K562 (cell line): ENCODE results near the gene NR1D1. TPM values are rescaled to one million over a fixed set of nuclear protein-coding genes. Genes with fewer than 3 reads are reported as not detected.

Source experiments
- CEBPG ChIP-seq, 3 experiments: fragments of 200-800 bp in 1 of 3; sonication (Bioruptor generic) in 1 of 3; sonication (generic) in 1 of 3; formaldehyde crosslinking in 1 of 3; IDR thresholded peaks in 2 of 3; conservative IDR thresholded peaks in 1 of 3; 2 replicates each; pipeline versions ENCODE4 v1.6.1 to v1.8.0; 2016 to 2022; ENCODE audit warnings: missing compliant biosample characterization in 2 of 3, missing genetic modification characterization in 2 of 3, mild to moderate bottlenecking in 1 of 3, missing genetic modification reagents in 1 of 3
- CTBP1 ChIP-seq: fragments of 450-650 bp; IDR thresholded peaks from 2 replicates; pipeline ENCODE4 v1.6.1; 2016; ENCODE audit warnings: borderline replicate concordance
- EGR1 ChIP-seq: fragments of 450-650 bp; conservative IDR thresholded peaks from 2 replicates; pipeline ENCODE4 v1.6.1; 2017; ENCODE audit warnings: mild to moderate bottlenecking
- ETS1 ChIP-seq: conservative IDR thresholded peaks from 2 replicates; pipeline ENCODE4 v1.6.1; 2011; ENCODE audit warnings: low read depth, mild to moderate bottlenecking, low read length; ENCODE audit not compliant: control insufficient read depth
- MEIS2 ChIP-seq: fragments of 450-650 bp; IDR thresholded peaks from 2 replicates; pipeline ENCODE4 v1.6.1; 2014; ENCODE audit warnings: mild to moderate bottlenecking; ENCODE audit not compliant: partially characterized antibody
- NFIC ChIP-seq: fragments of 450-650 bp; IDR thresholded peaks from 2 replicates; pipeline ENCODE4 v1.6.1; 2017; ENCODE audit warnings: mild to moderate bottlenecking, inconsistent platforms
- POLR2A ChIP-seq: fragments of 450-650 bp; conservative IDR thresholded peaks from 2 replicates; pipeline ENCODE4 v1.6.1; 2016
- POLR2AphosphoS5 ChIP-seq: IDR thresholded peaks from 2 replicates; pipeline ENCODE4 v1.6.1; 2011; ENCODE audit warnings: mild to moderate bottlenecking, low read depth, low read length, moderate library complexity; ENCODE audit not compliant: control insufficient read depth, insufficient read depth
- POLR2H ChIP-seq: IDR thresholded peaks from 2 replicates; pipeline ENCODE4 v1.6.1; 2016; ENCODE audit warnings: missing genetic modification characterization, low read depth, mild to moderate bottlenecking, control low read depth, missing compliant biosample characterization, moderate library complexity
- TAL1 ChIP-seq: fragments of 450-650 bp; IDR thresholded peaks from 2 replicates; pipeline ENCODE4 v1.6.1; 2016; ENCODE audit warnings: mild to moderate bottlenecking
- U2AF2 ChIP-seq: fragments of 200-400 bp; formaldehyde crosslinking; optimal IDR thresholded peaks from 2 replicates; pipeline ENCODE3; 2017; ENCODE audit warnings: low read depth, mild to moderate bottlenecking, low read length
- YY1 ChIP-seq, 3 experiments: IDR thresholded peaks; 2 replicates each; pipeline ENCODE4 v1.6.1; 2011; ENCODE audit warnings: low read length in 2 of 3, mild to moderate bottlenecking in 2 of 3, moderate library complexity in 2 of 3, borderline replicate concordance in 1 of 3, control low read depth in 1 of 3, low read depth in 1 of 3; ENCODE audit not compliant: insufficient read depth in 3 of 3, insufficient replicate concordance in 2 of 3, control insufficient read depth in 1 of 3, insufficient read length in 1 of 3; ENCODE audit errors: extremely low read depth in 1 of 3
- ZBTB9 ChIP-seq: fragments of 450-650 bp; formaldehyde crosslinking; IDR thresholded peaks from 2 replicates; pipeline ENCODE4 v1.4.0; 2020; ENCODE audit warnings: mild to moderate bottlenecking, moderate library complexity
- ZFP91 ChIP-seq: sonication (generic); formaldehyde crosslinking; IDR thresholded peaks from 2 replicates; pipeline ENCODE4 v1.8.0; 2022; ENCODE audit warnings: mild to moderate bottlenecking, missing genetic modification reagents
- ZNF639 ChIP-seq, 2 experiments: fragments of 200-800 bp in 1 of 2; sonication (Bioruptor generic) in 1 of 2; sonication (generic) in 1 of 2; formaldehyde crosslinking in 1 of 2; IDR thresholded peaks in 1 of 2; conservative IDR thresholded peaks in 1 of 2; 2 replicates each; pipeline versions ENCODE4 v1.5.0 to v1.6.1; 2016 to 2020; ENCODE audit warnings: missing compliant biosample characterization in 1 of 2, missing genetic modification characterization in 1 of 2, missing genetic modification reagents in 1 of 2
- ZNF740 ChIP-seq, 3 experiments: fragments of 200-800 bp in 1 of 3; sonication (Bioruptor generic) in 1 of 3; sonication (generic) in 1 of 3; formaldehyde crosslinking in 1 of 3; IDR thresholded peaks; 2 replicates each; pipeline versions ENCODE4 v1.6.1 to v1.8.0; 2016 to 2022; ENCODE audit warnings: mild to moderate bottlenecking in 2 of 3, missing compliant biosample characterization in 2 of 3, missing genetic modification characterization in 2 of 3, missing genetic modification reagents in 1 of 3
- polyA plus RNA-seq, 8 experiments: library from polyadenylated mRNA; depleted of rRNA in 4 of 8; stranded (reverse) in 5 of 8; unstranded in 3 of 8; fragments of >200 nt; fragmentation: Nextera tagmentation in 2 of 8; fragmentation: Illumina TruSeq in 1 of 8; extraction: Ambion mirVana in 2 of 8; extraction: Trizol in 1 of 8; gene quantifications; 2 replicates each; pipeline versions ENCODE4 v1.2.1 to v1.2.3, GENCODE V29; 2011 to 2014; ENCODE audit warnings: inconsistent platforms in 1 of 8, missing spikeins in 1 of 8
- total RNA-seq, 7 experiments: library from RNA; depleted of rRNA in 6 of 7; stranded (reverse); fragments of >200 nt in 6 of 7; fragmentation: Illumina TruSeq in 2 of 7; extraction: Trizol in 2 of 7; gene quantifications; 2 replicates each; pipeline versions ENCODE4 v1.2.1 to v1.2.3, GENCODE V29; 2011 to 2021; ENCODE audit warnings: low replicate concordance in 1 of 7

Gene NR1D1
- total and polyA plus RNA-seq, 9 of the 15 experiments (the other 6 are each of a cell fraction or from before 2014, with no cell fraction given): 0.25 to 7.7 (median 0.65) TPM

- peak in 1 of 2 experiments; percentile 93; a peak in 2 of 4 replicates for TF ChIP-seq ZNF639 (CRISPR knock-in tag; conservative IDR thresholded peaks at IDR 0.05 in 1 of 2, IDR thresholded peaks at IDR 0.05 in 1 of 2)
- 0 out of 2 replicates have a peak, but pooled peaks have one; percentile 23 for TF ChIP-seq ZBTB9
- peak; percentile 81 for TF ChIP-seq ZFP91 (CRISPR knock-in tag)
- TF ChIP-seq POLR2AphosphoS5: peak; percentile 49
- 0 out of 2 replicates have a peak, but pooled peaks have one; percentile 6 for TF ChIP-seq ETS1
- peak; percentile 36; the same call in 1 of the 2 replicates for TF ChIP-seq CTBP1
- peak; percentile 63 for TF ChIP-seq NFIC
- TF ChIP-seq YY1 (IDR thresholded peaks at IDR 0.05; ENCODE audit: borderline replicate concordance in 1 of 3, control insufficient read depth in 1 of 3, extremely low read depth in 1 of 3, insufficient read depth in 3 of 3, insufficient read length in 1 of 3, insufficient replicate concordance in 2 of 3, low read depth in 1 of 3, low read length in 2 of 3): peak in 1 of 3 experiments; percentile 47
- peak; percentile 73; the same call in 1 of the 2 replicates for TF ChIP-seq POLR2H (tag)
- 0 out of 2 replicates have a peak, but pooled peaks have one; percentile 76 for TF ChIP-seq ZNF740 (CRISPR knock-in tag; IDR thresholded peaks at IDR 0.05)
- no peak for TF ChIP-seq ZNF740 (tag; IDR thresholded peaks at IDR 0.05)
- no peak for TF ChIP-seq U2AF2
- TF ChIP-seq CEBPG (CRISPR knock-in tag; IDR thresholded peaks at IDR 0.05): 0 out of 2 replicates have a peak, but pooled peaks have one; percentile 15
- peak in 1 of 2 experiments; percentile 73; a peak in 3 of 4 replicates for TF ChIP-seq CEBPG (tag; conservative IDR thresholded peaks at IDR 0.05 in 1 of 2, IDR thresholded peaks at IDR 0.05 in 1 of 2)
- TF ChIP-seq TAL1: no peak
- TF ChIP-seq MEIS2: peak; percentile 37
- peak; percentile 45 for TF ChIP-seq EGR1
- peak; percentile 64 for TF ChIP-seq POLR2A
These were observed 21.1 kb upstream of the NR1D1 start, which contains the start of gene MSL1 (continued) for GRCh38 chr17:40121181-40122135.
